ENCODE results near the gene WWOX. TPM values are rescaled to one million over a fixed set of nuclear protein-coding genes. Genes with fewer than 3 reads are reported as not detected.

WWOX gene
- total RNA-seq, 1 donor from 2014 or later = 7.3 TPM

DNA sequence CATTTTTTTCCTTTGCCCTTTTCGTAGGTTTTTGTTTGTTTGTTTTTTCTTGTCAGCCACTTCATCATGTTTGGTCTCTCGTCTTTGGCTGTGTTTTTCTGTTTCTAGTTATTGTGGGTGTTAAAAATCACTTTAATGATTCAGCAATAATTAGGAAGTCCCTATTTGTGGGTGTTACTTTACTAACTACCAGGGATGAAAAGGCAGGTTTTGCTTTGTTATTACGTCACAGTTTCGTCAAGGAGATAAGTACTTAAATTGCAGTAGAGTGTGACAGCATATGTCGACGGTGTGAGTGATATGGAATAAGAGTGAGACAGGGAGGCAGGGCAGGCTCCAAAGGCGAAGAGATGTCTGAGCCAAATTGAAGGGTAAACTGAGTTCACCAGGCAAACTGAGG lies 479.6 kb downstream of the WWOX start:
- Histone ChIP-seq H2AFZ (ENCODE audit: low read depth, low read length) (no peak overlapping the region), H3K27me3 (ENCODE audit: insufficient read depth, low read length) (no peaks in the 10 kb centered on the region), H3K4me2 (ENCODE audit: low read length) (no peak overlapping the region), H3K9ac (ENCODE audit: low read length) (no peak overlapping the region), H4K20me1 (ENCODE audit: insufficient read depth, low read length) (no peaks in the 10 kb centered on the region), H3K4me1 (ENCODE audit: insufficient read depth, low read length) (no peaks in the 10 kb centered on the region), H3K9me3 (ENCODE audit: insufficient read depth, low read depth, low read length) (no peaks in the 10 kb centered on the region), H3K4me3 (ENCODE audit: insufficient read depth, low read depth, low read length) (no peak overlapping the region), H3K36me3 (ENCODE audit: insufficient read depth, low read length) (no peaks in the 10 kb centered on the region), H3K27ac (ENCODE audit: low read depth, low read length) (no peak overlapping the region), H3K79me2 (ENCODE audit: insufficient read depth, low read length) (no peaks in the 10 kb centered on the region)
- Mint-ChIP-seq H3K36me3 (ENCODE audit: low read depth, unreplicated experiment) (no peaks in the 10 kb centered on the region), H3K4me1 (ENCODE audit: low read depth, unreplicated experiment) (no peaks in the 10 kb centered on the region), H3K27me3 (ENCODE audit: low read depth, unreplicated experiment) (no peaks in the 10 kb centered on the region), H3K27ac (ENCODE audit: unreplicated experiment) (no peak overlapping the region), H3K4me3 (ENCODE audit: unreplicated experiment) (no peak overlapping the region), H3K9me3 (ENCODE audit: unreplicated experiment) (no peaks in the 10 kb centered on the region)
- FAIRE-seq (no peak), DNase-seq (ENCODE audit: low read depth) (no peak)
- no peak for TF ChIP-seq CTCF (IDR thresholded peaks at IDR 0.05; ENCODE audit: insufficient read depth, low read depth, low read length)
- TF ChIP-seq EZH2 (IDR thresholded peaks at IDR 0.05; ENCODE audit: insufficient read depth, low read length) = no peak

GRCh38 chr16:78583441-78583840 lies 484.0 kb downstream of the WWOX start:
- Mint-ChIP-seq H3K4me1 (ENCODE audit: low read depth, unreplicated experiment) (peaks cover 4% of the 10 kb centered on the region), H3K36me3 (ENCODE audit: low read depth, unreplicated experiment) (no peaks in the 10 kb centered on the region), H3K27me3 (ENCODE audit: low read depth, unreplicated experiment) (no peaks in the 10 kb centered on the region), H3K9me3 (ENCODE audit: unreplicated experiment) (no peaks in the 10 kb centered on the region), H3K27ac (ENCODE audit: unreplicated experiment) (no peak overlapping the region), H3K4me3 (ENCODE audit: unreplicated experiment) (no peak overlapping the region)
- no peaks in the 10 kb centered on the region for H3K36me3 ChIP-seq (ENCODE audit: insufficient read depth, low read length)
- H3K9ac ChIP-seq (ENCODE audit: low read length) = no peak overlapping the region
- FAIRE-seq (no peak), DNase-seq (ENCODE audit: low read depth) (no peak)
- no peaks in the 10 kb centered on the region for H3K4me1 ChIP-seq (ENCODE audit: insufficient read depth, low read length)
- H3K4me3 ChIP-seq (ENCODE audit: insufficient read depth, low read depth, low read length) = no peak overlapping the region
- no peaks in the 10 kb centered on the region for H3K27me3 ChIP-seq (ENCODE audit: insufficient read depth, low read length)
- TF ChIP-seq EZH2 (IDR thresholded peaks at IDR 0.05; ENCODE audit: insufficient read depth, low read length) (no peak), CTCF (IDR thresholded peaks at IDR 0.05; ENCODE audit: insufficient read depth, low read depth, low read length) (no peak)
- H3K79me2 ChIP-seq (ENCODE audit: insufficient read depth, low read length) = no peaks in the 10 kb centered on the region
- H3K4me2 ChIP-seq (ENCODE audit: low read length) = no peak overlapping the region
- no peak overlapping the region for H2AFZ ChIP-seq (ENCODE audit: low read depth, low read length)
- H4K20me1 ChIP-seq (ENCODE audit: insufficient read depth, low read length) = no peaks in the 10 kb centered on the region
- no peaks in the 10 kb centered on the region for H3K9me3 ChIP-seq (ENCODE audit: insufficient read depth, low read depth, low read length)
- no peak overlapping the region for H3K27ac ChIP-seq (ENCODE audit: low read depth, low read length)

- no peak overlapping the region for H3K27ac Mint-ChIP-seq (ENCODE audit: unreplicated experiment)
- H3K9me3 Mint-ChIP-seq (ENCODE audit: unreplicated experiment) = no peaks in the 10 kb centered on the region
- no peaks in the 10 kb centered on the region for H3K36me3 Mint-ChIP-seq (ENCODE audit: low read depth, unreplicated experiment)
These were observed 484.9 kb downstream of the WWOX start for GRCh38 chr16:78584213-78584860.

More at GRCh38 chr16:78584213-78584860, 484.9 kb downstream of the WWOX start:
- Histone ChIP-seq H3K4me3 (ENCODE audit: insufficient read depth, low read depth, low read length) (no peak overlapping the region), H3K36me3 (ENCODE audit: insufficient read depth, low read length) (no peaks in the 10 kb centered on the region), H3K9ac (ENCODE audit: low read length) (no peak overlapping the region), H4K20me1 (ENCODE audit: insufficient read depth, low read length) (no peaks in the 10 kb centered on the region), H3K79me2 (ENCODE audit: insufficient read depth, low read length) (no peaks in the 10 kb centered on the region), H3K27ac (ENCODE audit: low read depth, low read length) (no peak overlapping the region), H2AFZ (ENCODE audit: low read depth, low read length) (no peak overlapping the region), H3K27me3 (ENCODE audit: insufficient read depth, low read length) (no peaks in the 10 kb centered on the region), H3K4me2 (ENCODE audit: low read length) (no peak overlapping the region), H3K9me3 (ENCODE audit: insufficient read depth, low read depth, low read length) (no peaks in the 10 kb centered on the region), H3K4me1 (ENCODE audit: insufficient read depth, low read length) (no peaks in the 10 kb centered on the region)
- no peak overlapping the region for H3K4me3 Mint-ChIP-seq (ENCODE audit: unreplicated experiment)
- no peaks in the 10 kb centered on the region for H3K27me3 Mint-ChIP-seq (ENCODE audit: low read depth, unreplicated experiment)
- no peak for TF ChIP-seq EZH2 (IDR thresholded peaks at IDR 0.05; ENCODE audit: insufficient read depth, low read length)
- no peak for TF ChIP-seq CTCF (IDR thresholded peaks at IDR 0.05; ENCODE audit: insufficient read depth, low read depth, low read length)
- FAIRE-seq (no peak), DNase-seq (ENCODE audit: low read depth) (no peak)
- H3K4me1 Mint-ChIP-seq (ENCODE audit: low read depth, unreplicated experiment) = peaks cover 4% of the 10 kb centered on the region
